Measurements from ENCODE around the gene NPC2.

Gene NPC2

GRCh38 chr14:74503291-74503937 lies 10.3 kb upstream of the NPC2 start:
- DNase-seq (ENCODE audit: low spot score), result no peak

- DNase-seq (ENCODE audit: low spot score), result peak; percentile 60
Measured at GRCh38 chr14:74502236-74503019, 9.3 kb upstream of the NPC2 start.

DNA sequence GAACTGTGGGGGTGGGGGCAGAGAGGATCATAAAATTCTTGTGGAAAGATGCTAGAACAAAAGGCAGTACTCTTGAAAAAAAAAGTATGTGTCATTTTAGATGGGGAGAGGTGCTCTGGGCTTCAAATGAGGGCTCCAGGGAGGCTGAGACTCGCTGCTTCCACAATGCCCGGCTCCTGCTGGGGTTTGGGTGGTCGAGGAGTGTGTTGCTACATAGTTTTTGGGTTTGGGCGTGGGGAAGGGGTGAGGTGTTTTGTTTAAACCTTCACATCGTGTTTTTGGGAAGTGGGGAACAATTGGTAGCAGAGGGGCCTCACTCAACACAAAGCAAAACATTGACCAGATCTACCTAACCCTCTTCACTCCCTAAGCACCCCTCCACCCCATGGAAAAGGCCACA lies 8.6 kb upstream of the NPC2 start:
- DNase-seq (ENCODE audit: low spot score), result no peak

DNA sequence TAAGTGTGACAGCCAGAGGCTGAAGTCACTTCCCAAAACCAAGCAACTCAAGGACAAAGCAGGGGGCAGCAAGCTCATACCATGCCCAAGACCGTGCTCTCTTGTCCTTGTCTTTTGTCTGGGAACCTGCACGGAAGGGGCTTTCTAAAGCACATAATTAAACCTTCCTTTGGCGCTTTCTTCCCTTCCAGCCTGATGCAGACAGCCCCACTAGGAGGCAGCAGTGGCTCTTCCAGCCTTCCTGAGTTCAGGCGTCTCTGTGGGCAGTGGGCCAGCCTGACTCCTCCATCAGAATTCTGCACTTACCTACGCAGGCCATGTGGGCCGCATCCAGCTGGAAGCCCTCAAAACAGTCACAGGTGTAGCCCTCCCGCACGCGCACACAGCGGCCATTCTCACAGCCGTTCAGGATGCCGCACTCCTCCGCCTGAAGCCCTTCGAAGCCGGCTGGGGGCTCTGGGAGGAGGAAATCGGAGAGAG lies 8.1 kb upstream of the NPC2 start:
- peak; percentile 54 for DNase-seq (ENCODE audit: low spot score)

DNA sequence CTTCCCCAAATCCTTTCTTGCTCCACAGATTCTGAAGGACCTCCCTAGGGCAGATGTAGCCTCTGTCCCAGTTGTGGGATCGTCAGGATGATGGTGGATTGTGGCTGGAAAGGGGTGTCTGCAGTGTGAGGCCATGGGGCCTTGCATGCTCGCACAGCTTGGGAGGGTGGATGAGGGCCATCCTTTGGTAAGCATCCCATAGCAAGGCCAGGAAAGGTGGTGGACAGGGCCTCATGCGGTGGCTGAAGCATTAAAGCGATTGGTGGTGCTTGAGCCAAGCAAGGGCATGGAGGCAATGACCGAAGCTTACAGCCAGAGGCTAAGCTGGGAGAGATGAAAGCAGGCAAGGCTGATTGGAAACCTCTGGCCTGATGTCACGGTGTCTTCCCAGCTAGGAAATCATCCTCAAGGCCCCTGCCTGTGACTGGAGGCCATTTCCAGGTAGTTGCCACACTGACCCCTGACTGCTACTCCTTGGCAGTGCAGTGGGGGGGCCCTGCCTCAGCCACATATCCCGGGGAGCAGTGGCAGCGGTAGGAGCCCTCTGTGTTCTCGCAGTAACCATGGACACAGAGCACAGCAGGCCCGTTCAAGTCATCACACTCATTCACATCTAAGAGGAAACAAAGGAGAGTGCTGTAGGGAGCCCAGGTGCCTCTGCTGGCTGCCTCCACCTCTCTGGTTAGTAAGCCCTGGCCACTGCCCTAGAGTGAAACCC lies 7.5 kb upstream of the NPC2 start:
- no peak for DNase-seq (ENCODE audit: low spot score)

- DNase-seq (ENCODE audit: low spot score), result no peak
Measured at GRCh38 chr14:74495356-74495755, 2.3 kb upstream of the NPC2 start.

DNA sequence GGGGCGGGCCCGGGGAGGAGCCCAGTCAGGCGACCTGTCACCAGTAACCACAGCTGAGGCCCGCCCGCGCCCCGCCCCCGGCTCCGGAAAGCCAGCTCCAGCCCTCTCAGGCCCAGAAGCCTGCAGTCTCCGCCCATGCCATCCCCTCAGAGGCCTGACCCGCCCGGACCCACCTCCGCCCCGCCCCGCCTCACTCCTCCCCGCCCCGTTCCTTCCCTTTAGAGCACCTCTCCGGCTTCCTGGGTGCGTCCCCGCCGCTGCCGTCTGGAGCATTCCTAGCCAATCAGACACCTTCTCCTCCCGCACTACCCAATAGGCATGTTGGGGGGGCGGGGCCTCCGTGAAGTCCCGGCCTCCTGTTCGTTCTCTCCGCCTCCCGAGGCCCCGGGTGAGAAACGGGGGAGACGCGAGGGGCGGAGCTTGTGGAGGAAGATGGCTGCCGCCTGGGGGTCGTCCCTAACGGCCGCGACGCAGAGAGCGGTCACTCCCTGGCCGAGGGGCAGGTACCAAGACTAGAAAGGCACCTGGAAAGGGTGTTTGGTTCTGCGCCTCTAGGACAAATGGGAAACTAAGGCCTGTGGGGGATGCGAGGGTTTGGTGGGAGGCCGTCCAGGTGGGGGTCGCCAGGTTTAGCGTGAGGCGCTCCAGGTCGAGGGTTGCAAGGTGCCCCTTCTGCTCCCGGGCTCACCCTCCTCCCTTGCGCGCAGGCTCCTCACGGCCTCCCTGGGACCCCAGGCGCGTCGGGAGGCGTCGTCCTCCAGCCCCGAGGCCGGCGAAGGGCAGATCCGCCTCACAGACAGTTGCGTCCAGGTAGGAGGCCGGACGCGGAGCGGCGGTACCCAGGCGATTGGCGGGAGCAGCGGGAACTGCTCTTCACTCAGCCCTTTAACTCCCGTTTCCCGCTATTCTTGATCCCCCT lies 497 bp upstream of the NPC2 start, which contains the start of gene ISCA2:
Gene ISCA2, plus strand, starts transcription at position 423 of the 919 bp plus-strand sequence. Its CDS starts 10 bp downstream, at position 433.
- DNase-seq (ENCODE audit: low spot score), result peak; percentile 97

- peak; percentile 55 for DNase-seq (ENCODE audit: low spot score)
Measured at GRCh38 chr14:74491956-74492775, 939 bp downstream of the NPC2 start.

DNA sequence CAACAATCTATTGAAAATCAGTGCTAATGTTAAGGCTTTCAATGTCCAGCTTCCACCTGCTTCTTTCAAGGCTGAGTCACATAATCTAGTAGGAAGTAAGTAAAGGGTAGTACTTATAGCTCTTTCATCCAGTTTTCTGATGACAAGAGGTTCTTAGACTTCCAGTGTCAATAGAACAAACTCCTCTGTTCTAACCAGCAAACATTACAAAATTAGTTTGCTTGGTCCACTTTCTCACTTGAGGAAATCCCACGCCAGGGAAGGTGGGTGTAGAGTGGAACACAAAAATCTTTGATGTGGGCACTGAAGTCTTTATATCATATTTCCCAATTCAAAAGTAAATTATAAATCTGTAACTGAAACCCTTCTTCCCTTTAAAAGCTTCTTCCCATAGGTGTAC lies 2.6 kb downstream of the NPC2 start:
- DNase-seq (ENCODE audit: low spot score), result no peak

GRCh38 chr14:74488786-74489397 lies 4.2 kb downstream of the NPC2 start:
- DNase-seq (ENCODE audit: low spot score), result no peak

GRCh38 chr14:74486164-74486563 lies 6.9 kb downstream of the NPC2 start:
- no peak for DNase-seq (ENCODE audit: low spot score)

DNA sequence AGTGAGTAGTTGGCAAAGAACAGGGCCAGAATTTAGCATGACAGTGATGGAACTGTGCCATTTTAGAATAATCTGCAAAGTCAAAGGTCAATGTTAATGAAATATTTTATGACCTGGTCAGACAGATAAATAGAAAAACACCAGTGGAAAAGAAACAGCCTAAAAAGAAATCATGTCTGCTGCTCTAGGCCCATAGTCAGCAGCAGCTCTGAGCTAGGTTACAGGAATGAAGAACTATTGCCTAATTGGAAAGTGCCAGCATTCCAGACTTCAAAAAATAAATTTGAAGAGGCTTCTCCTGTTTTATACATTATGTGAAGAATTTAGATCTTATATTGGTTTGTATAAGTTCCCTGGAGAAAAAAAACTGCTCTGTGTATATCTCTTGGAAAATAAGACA lies 9.8 kb downstream of the NPC2 start:
- no peak for DNase-seq (ENCODE audit: low spot score)

DNA sequence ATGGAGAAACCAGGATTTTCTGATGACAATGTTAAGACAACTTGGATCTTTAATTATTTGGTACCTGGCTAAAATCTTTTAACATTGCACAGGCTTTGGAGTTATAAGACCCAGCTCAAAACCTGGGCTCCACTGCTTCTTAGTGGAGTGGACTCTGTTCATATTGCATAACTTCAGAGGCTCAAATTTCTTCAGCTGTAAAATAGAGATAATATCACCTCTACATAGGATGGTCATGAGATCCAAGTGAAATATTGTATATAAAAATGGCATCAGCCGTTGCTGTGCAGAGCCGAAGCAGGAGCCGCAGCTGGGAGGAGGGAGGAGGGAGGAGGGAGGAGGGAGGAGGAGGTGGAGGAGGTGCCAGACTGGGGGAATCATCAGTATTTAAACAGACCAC lies 10.5 kb downstream of the NPC2 start:
- DNase-seq (ENCODE audit: low spot score), result no peak

- no peak for DNase-seq (ENCODE audit: low spot score)
Measured at GRCh38 chr14:74480046-74480445, 13.1 kb downstream of the NPC2 start.

DNA sequence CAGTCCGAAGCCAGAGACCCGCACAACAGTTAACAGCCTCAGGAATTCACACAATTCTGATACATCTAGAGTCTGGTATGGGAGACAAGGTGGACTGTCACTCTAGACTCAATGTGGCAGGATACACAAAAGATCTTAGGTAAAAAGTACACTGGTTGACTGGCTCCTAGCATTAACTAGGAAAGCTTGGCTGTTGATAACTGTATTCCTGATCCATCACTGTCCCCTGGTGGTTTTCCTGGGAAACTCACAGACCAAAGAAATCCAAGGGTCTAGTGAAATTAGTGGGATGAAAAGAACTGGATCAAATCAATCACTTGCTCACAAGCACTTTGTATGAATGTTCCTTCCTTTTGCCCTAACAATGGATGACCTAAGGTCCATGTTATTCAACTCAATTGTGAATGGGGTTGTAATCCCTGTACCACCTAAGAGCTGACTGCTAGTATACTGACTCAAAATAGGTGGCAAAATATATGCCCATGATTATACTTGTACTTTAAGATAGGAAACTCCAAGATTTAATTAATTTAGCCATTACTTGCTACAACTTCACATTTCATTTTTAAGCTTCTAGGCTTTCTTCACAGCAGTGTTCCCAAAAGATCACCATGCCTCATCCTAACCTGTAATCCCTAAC lies 14.0 kb downstream of the NPC2 start:
- peak; percentile 12 for DNase-seq (ENCODE audit: low spot score)

GRCh38 chr14:74476607-74477006 lies 16.5 kb downstream of the NPC2 start:
- DNase-seq (ENCODE audit: low spot score), result no peak

DNA sequence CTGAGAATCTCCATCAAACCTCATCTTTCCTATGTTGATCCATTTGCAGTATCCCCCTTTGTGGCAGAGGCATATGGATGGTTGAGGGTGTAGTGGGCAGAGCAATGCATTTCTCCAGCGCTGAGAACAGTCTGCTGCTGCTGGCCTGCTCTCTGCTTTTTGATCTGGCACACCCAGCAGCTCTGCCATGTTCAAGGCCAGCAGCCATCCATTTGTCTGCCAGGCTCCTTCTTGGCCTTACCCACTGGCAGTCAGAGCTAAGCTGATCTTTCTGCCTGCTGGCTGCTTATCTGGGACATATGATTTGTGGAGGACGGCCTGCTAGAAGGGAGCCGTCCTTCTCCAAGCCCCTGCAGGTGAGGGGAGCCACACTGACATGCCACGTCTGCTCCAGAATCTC lies 17.0 kb downstream of the NPC2 start:
- no peak for DNase-seq (ENCODE audit: low spot score)

DNA sequence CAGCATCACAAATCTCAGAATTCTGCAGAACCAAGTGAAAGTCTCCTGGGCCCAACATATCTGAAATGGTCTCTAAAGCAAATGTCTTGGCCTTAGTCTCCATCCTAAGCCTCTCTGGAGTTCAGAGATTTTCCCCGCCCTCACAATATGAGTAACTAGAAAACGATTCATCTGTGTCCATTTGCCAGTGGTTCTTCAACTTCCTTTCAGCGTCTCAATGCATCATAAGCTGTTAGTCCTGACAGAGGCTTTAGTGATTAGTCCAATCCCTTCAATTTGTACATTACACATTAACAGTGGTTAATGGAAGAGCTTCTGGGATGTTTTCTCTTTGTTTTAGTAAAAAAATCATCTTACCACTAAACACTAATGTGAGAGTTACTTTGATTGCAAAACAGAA lies 17.4 kb downstream of the NPC2 start:
- no peak for DNase-seq (ENCODE audit: low spot score)

DNA sequence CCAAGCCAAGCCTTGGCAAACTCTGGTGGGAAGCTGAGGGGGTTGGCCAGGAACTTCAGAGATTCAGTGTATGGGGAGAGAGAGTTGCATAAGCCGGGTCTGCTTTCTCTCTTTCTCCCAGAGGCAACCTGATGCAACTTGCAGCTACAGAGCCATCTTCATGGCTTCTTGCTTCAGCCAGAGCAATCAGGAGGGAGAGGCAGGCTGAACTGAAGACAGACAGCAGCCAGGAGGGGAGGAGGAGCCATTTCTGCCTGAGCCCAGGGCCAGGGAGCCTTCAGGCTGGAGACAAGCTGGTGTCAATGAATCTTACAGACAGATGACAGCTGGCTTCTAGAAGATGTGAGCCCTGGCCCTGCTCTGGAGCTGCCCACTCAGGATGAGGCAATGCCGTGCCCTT lies 18.7 kb downstream of the NPC2 start:
- DNase-seq (ENCODE audit: low spot score), result no peak

DNA sequence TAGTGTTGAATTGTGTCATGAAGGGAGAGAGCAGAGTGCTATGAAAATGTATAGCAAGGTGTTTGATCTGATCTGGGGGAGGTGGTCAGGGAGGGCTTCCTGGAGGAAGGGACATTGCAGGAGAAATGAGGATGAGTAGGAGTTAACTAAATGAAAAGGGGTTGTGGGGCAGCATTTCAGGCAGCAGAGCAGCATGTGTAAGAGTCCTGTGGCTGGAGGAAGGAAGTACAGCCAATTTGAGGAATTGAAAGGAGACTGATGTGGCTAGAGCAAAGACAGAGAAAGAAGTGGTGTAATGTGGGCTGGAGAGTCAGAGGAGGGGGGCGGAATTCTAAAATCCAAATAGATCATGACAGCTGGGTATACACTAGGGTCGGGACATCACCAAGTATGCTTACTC lies 20.5 kb downstream of the NPC2 start:
- DNase-seq (ENCODE audit: low spot score), result no peak

Data from HuH-7 (cell line).